Lower lobe of right lung (tissue), 2 donors: Measurements from ENCODE around the gene TMC1. TPM values are rescaled to one million over a fixed set of nuclear protein-coding genes. Genes with fewer than 3 reads are reported as not detected.

Experiments
- ATAC-seq, 2 donors: fragments of 200-7000 bp; cut with Tn5 transposase; one replicate each; pipeline ENCODE4 v1.9.1; 2020 to 2022; ENCODE audit warnings: mild to moderate bottlenecking in 2 of 2, moderate library complexity in 2 of 2
- DNase-seq: peaks from one replicate; pipeline ENCODE4 v3.0.0-alpha.2; 2020
- H3K27ac ChIP-seq: fragments of 200-600 bp; one replicate; pipeline ENCODE4 v1.8.0; 2022
- H3K27me3 ChIP-seq: fragments of 200-600 bp; one replicate; pipeline ENCODE4 v1.8.0; 2022; ENCODE audit warnings: low read depth
- H3K36me3 ChIP-seq: fragments of 200-600 bp; one replicate; pipeline ENCODE4 v1.8.0; 2022; ENCODE audit warnings: mild to moderate bottlenecking
- H3K4me1 ChIP-seq: fragments of 200-600 bp; one replicate; pipeline ENCODE4 v1.8.0; 2022
- H3K4me3 ChIP-seq: fragments of 200-600 bp; one replicate; pipeline ENCODE4 v1.8.0; 2022; ENCODE audit warnings: mild to moderate bottlenecking
- H3K9me3 ChIP-seq: fragments of 200-600 bp; one replicate; pipeline ENCODE4 v1.8.0; 2022
- intact Hi-C: fragments of 100-400 bp; cut with DNase I; formaldehyde crosslinking; loops from one replicate; pipeline ENCODE4 v1.11.0; 2022
- total RNA-seq: library from RNA; stranded (reverse); fragmentation: NEBNext Ultra II Directional; extraction: Animal tissue kit (Norgen Biotek cat#: 25700); gene quantifications from one replicate; pipeline ENCODE4 v1.2.1, GENCODE V29; 2021
- TF ChIP-seq, protein P1 (sequence below): fragments of 200-600 bp; IDR thresholded peaks from one replicate; pipeline ENCODE4 v1.8.0; 2022; ENCODE audit warnings: antibody characterized with exemption, mild to moderate bottlenecking
- donor health status: DM: no; HTN: yes; CAD: no; lungs with severe emphysema.

The TMC1 gene
- total RNA-seq, 1 donor from 2014 or later = not detected

DNA sequence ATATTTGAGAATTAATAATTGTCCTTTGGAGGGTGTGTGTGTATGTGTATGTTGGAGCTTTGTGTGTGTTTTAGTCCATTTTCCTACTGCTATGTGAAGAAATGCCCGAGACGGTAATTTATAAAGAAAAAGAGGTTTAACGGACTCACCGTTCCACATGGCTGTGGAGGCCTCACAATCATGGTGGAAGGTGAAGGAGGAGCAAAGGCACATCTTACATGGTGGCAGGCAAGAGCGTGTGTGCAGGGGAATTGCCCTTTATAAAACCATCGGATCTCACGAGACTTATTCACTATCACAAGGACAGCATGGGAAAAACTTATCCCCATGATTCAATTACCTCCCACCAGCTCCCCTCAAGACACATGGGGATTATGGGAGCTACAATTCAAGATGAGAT, 44.1 kb downstream of the TMC1 start:
- H3K4me3 ChIP-seq = no peak overlapping the region
- TF ChIP-seq, protein P1, sequence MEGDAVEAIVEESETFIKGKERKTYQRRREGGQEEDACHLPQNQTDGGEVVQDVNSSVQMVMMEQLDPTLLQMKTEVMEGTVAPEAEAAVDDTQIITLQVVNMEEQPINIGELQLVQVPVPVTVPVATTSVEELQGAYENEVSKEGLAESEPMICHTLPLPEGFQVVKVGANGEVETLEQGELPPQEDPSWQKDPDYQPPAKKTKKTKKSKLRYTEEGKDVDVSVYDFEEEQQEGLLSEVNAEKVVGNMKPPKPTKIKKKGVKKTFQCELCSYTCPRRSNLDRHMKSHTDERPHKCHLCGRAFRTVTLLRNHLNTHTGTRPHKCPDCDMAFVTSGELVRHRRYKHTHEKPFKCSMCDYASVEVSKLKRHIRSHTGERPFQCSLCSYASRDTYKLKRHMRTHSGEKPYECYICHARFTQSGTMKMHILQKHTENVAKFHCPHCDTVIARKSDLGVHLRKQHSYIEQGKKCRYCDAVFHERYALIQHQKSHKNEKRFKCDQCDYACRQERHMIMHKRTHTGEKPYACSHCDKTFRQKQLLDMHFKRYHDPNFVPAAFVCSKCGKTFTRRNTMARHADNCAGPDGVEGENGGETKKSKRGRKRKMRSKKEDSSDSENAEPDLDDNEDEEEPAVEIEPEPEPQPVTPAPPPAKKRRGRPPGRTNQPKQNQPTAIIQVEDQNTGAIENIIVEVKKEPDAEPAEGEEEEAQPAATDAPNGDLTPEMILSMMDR = no peak
- H3K27me3 ChIP-seq = no peaks in the 10 kb centered on the region
- no peaks in the 10 kb centered on the region for H3K36me3 ChIP-seq
- no peak overlapping the region for H3K27ac ChIP-seq
- H3K4me1 ChIP-seq = no peaks in the 10 kb centered on the region
- DNase-seq (no peak), ATAC-seq (no peak)
- H3K9me3 ChIP-seq = no peaks in the 10 kb centered on the region
- intact Hi-C loops = no loop called here

DNA sequence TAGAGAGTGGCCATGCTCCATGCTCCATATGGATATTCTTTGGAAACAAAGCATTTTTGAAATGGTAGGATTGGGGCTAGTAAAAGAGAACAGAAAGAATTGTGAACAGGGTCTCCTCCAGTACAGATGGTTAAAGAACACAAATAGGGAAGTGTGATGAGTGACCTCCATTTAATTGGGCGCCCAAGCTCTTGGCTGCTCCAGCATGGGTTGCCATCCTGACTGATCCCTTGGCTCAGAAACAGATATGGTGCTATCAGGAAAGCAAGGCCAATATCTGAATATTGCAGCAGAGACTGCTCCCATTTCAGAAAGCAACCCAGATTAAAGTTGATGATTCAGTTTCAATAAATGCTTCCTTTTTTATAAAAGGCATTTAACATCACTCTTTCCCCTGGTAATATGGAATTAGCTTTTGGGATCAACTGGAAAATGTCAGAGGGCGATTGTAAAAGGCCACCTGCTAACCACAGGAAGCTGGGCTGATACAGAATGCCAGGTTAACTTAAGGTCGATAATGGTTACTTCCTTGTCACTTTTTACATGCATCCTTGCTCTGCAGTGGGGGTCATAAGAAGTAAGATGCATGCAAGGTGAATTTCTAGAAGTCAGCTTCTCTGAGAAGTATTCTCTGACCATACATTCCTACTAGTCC, 52.9 kb downstream of the TMC1 start:
- no peak overlapping the region for H3K4me3 ChIP-seq
- H3K36me3 ChIP-seq = no peaks in the 10 kb centered on the region
- no peaks in the 10 kb centered on the region for H3K27me3 ChIP-seq
- H3K9me3 ChIP-seq = no peaks in the 10 kb centered on the region
- DNase-seq (no peak), ATAC-seq (no peak)
- TF ChIP-seq, protein P1 = no peak
- no peak overlapping the region for H3K27ac ChIP-seq
- intact Hi-C loops = no loop called here
- H3K4me1 ChIP-seq = peaks cover 15% of the 10 kb centered on the region

DNA sequence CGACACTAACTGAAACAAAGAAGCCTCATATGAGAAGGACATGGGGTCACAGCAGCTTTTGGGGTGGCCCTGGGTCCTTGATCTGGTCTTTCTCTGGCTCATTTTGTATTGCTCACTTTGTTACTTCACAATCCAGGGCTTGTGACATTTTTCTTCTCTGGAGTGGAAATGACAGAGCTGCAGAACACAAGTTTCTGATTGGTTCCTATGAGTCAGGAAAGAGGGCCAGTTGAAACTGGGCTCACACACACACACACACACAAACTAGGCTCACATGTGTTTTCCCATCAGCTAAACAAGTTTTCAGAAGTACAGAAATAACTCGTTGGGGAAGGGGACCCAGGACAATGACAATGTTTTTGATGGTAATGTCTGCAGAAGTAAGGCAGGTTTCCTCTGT, 54.3 kb downstream of the TMC1 start:
- ATAC-seq (no peak), DNase-seq (no peak)
- Histone ChIP-seq H3K27ac (no peak overlapping the region), H3K36me3 (no peaks in the 10 kb centered on the region), H3K4me3 (no peak overlapping the region), H3K27me3 (no peaks in the 10 kb centered on the region), H3K9me3 (no peaks in the 10 kb centered on the region), H3K4me1 (peaks cover 15% of the 10 kb centered on the region)
- TF ChIP-seq, protein P1 = no peak
- intact Hi-C loops = no loop called here

DNA sequence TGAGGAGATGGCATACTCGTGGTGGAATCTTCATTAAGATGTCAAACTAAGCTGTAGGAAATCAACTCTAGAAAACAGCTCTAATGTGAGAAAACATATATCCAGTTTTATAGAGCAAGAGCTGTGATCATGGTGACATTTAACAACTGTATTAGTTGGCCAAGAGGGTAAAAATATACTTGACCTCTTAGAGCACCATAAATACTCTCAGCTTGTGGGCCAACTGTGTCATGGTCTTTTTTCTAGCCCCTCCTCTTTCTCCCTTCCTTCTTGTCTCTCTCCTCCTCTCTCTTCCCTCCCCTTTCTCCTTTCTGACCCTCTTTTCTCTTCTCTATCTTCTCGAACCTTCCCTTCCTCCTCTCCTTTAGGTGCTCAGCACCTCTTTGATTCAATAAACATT, 54.7 kb downstream of the TMC1 start:
- H3K4me1 ChIP-seq = peaks cover 15% of the 10 kb centered on the region
- H3K36me3 ChIP-seq = no peaks in the 10 kb centered on the region
- ATAC-seq (no peak), DNase-seq (no peak)
- no peaks in the 10 kb centered on the region for H3K27me3 ChIP-seq
- TF ChIP-seq, protein P1 = no peak
- no peaks in the 10 kb centered on the region for H3K9me3 ChIP-seq
- intact Hi-C loops = no loop called here
- no peak overlapping the region for H3K4me3 ChIP-seq
- H3K27ac ChIP-seq = no peak overlapping the region

DNA sequence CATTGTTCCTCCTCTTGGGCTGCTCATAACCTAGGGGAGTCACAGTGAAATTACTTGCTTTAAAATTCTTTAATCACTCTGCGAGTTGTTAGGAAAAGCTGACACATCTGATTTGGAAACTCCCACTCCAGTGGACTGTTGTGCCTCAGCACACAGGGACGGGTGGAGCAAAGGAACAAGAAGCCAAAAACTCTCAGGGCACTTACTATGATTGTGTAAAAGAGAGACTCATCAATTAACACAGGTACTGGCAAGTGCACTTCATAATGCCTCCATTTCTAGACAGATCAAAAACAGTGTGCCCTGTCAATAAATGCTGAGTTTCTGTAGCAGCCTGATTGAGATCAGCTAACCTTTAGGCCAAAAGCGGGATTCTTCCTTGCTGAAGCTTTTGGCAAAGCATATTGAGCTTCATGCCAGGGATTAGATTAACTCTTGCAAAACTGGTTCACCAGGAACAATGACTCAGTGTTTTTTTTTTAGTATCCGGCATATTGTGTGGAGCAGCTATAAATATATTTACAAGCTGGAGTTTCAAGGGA, 55.9 kb downstream of the TMC1 start:
- DNase-seq = no peak
- TF ChIP-seq, protein P1 = no peak
- peak; percentile 64 to 83 for ATAC-seq
- Histone ChIP-seq H3K27me3 (no peaks in the 10 kb centered on the region), H3K36me3 (no peaks in the 10 kb centered on the region), H3K4me1 (peaks cover 15% of the 10 kb centered on the region), H3K27ac (peak overlapping the region; percentile 21), H3K4me3 (no peak overlapping the region), H3K9me3 (no peaks in the 10 kb centered on the region)
- intact Hi-C loops = no loop called here
